GM10248 (cell line): Measurements from ENCODE around the gene CTXN1.

Source experiments
- CTCF ChIA-PET: fragments of 300-600 bp; sonication (Branson Sonifier 250); formaldehyde crosslinking; extraction: SDS; loops from one replicate; lab custom pipeline; 2021; ENCODE audit warnings: antibody characterized with exemption; lab: Yijun Ruan, JAX
- POLR2A ChIA-PET: fragments of 350-650 bp; sonication (Branson Sonifier 250); formaldehyde crosslinking; extraction: SDS; loops from one replicate; lab custom pipeline; 2020; ENCODE audit warnings: antibody characterized with exemption; lab: Yijun Ruan, JAX
- DNase-seq: peaks from one replicate; pipeline ENCODE4 v3.0.0; 2012; ENCODE audit errors: extremely low spot score
- CTCF ChIP-seq: IDR thresholded peaks from 2 replicates; pipeline ENCODE4 v1.5.1; 2012; ENCODE audit warnings: mild to moderate bottlenecking, low read depth; ENCODE audit errors: extremely low read depth, missing control alignments, control extremely low read depth

The CTXN1 gene

GRCh38 chr19:7908078-7908699, 17.7 kb downstream of the CTXN1 start:
- CTCF ChIA-PET, result interaction anchor here (0.9 to 1.2 kb wide), 3 partner anchors 10 to 32 kb away, joined by 3 to 5 read pairs (median 3); no protein-coding TSS in a partner anchor
- no peak for DNase-seq
- POLR2A ChIA-PET, result interaction anchor here (0.7 kb wide), 2 partner anchors 12 to 66 kb away, joined by 5 read pairs; partner anchors contain the start of gene SNAPC2
- TF ChIP-seq CTCF, result no peak

DNA sequence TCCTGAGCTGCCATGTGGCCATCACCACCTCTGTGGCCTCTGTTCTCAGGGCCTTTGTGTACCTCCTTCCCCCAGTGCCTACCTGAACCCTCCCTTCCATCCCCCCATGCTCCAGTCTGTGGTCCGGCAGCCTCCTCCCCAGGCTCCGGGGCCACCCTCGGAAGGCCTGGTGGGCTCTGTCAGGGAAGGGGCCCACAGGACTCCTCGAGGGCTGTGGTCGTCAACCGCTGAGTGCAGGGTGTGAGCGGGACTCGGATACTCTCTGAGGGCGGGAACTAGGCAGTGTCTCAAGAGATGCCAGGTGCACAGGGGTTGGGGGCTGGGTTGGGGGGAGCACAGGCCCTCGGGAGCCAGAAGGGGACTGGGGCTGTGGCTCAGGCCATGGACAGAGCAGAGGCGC, 18.4 kb downstream of the CTXN1 start:
- TF ChIP-seq CTCF, result no peak
- ChIA-PET POLR2A (interaction anchor here (0.7 kb wide), 2 partner anchors 12 to 66 kb away, joined by 5 read pairs; partner anchors contain the start of gene SNAPC2), CTCF (interaction anchor here (1.1 kb wide), 1 partner anchor 10 kb away, joined by 3 read pairs; no protein-coding TSS in a partner anchor)
- no peak for DNase-seq

- no peak for DNase-seq
- CTCF ChIA-PET, result no interaction called here
- POLR2A ChIA-PET, result no interaction called here
- TF ChIP-seq CTCF, result no peak
Measured at GRCh38 chr19:7907122-7907521, 18.8 kb downstream of the CTXN1 start.

GRCh38 chr19:7905859-7906258, 20.1 kb downstream of the CTXN1 start:
- TF ChIP-seq CTCF, result no peak
- ChIA-PET CTCF (no interaction called here), POLR2A (no interaction called here)
- no peak for DNase-seq

DNA sequence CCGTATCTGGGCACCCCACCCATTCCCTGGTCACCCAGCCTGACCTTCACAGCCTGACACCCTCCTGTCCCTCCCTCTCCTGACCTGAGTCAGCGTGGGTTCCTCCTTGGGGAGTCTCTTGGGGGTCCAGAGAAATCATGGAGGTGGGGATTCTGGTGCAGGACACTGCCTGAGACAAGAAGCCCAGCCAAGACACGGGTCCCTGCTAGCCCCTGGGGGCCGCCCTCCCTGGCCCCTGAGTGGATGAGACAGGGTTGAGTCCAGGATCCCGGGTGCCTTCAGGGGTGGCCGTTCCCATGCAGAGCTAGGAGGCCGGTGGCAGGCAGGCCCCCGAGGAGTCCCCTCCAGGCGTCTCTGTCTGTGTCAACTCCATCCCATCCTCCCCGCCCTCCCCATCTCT, 20.7 kb downstream of the CTXN1 start:
- ChIA-PET POLR2A (no interaction called here), CTCF (no interaction called here)
- no peak for TF ChIP-seq CTCF
- no peak for DNase-seq

GRCh38 chr19:7904074-7905020, 21.6 kb downstream of the CTXN1 start:
- CTCF ChIA-PET, result interaction anchor here (0.8 to 7.7 kb wide), 22 partner anchors 8 to 835 kb away, joined by 3 to 60 read pairs (median 4); partner anchors contain the start of genes SNAPC2, TGFBR3L, TIMM44 and ZNF557
- TF ChIP-seq CTCF, result no peak
- POLR2A ChIA-PET, result interaction anchor here (1.0 to 1.6 kb wide), 4 partner anchors 9 to 40 kb away, joined by 3 to 11 read pairs (median 6); partner anchors contain the start of genes SNAPC2 and TIMM44
- peak; percentile 81 for DNase-seq
